H1 (cell line): ENCODE data around the gene ADCY2.

Experiments
- CTCF ChIP-seq, 3 experiments: IDR thresholded peaks; 1 replicate in 2 of 3; 2 replicates in 1 of 3; pipeline versions ENCODE4 v1.5.1 to v1.6.1; 2011; ENCODE audit warnings: low read length in 3 of 3, mild to moderate bottlenecking in 3 of 3, inconsistent platforms in 2 of 3, low read depth in 1 of 3, moderate library complexity in 1 of 3; ENCODE audit not compliant: insufficient read depth in 1 of 3; ENCODE audit errors: control extremely low read depth in 1 of 3
- EZH2 ChIP-seq: fragments of 200-600 bp; sonication (generic); IDR thresholded peaks from 2 replicates; pipeline ENCODE4 v1.7.1; 2012; ENCODE audit warnings: low read depth, mild to moderate bottlenecking, moderate library complexity, low read length, inconsistent platforms; ENCODE audit not compliant: severe bottlenecking
- MAX ChIP-seq: IDR thresholded peaks from 2 replicates; pipeline ENCODE4 v1.6.1; 2012; ENCODE audit warnings: inconsistent platforms
- POLR2A ChIP-seq, 2 experiments: IDR thresholded peaks; 1 replicate in 1 of 2; 2 replicates in 1 of 2; pipeline ENCODE4 v1.6.1; 2011; ENCODE audit warnings: low read depth in 2 of 2, low read length in 2 of 2, mild to moderate bottlenecking in 2 of 2; ENCODE audit errors: control extremely low read depth in 1 of 2
- RAD21 ChIP-seq, 2 experiments: IDR thresholded peaks in 1 of 2; conservative IDR thresholded peaks in 1 of 2; 2 replicates each; pipeline ENCODE4 v1.6.1; 2011; ENCODE audit warnings: low read depth in 2 of 2, low read length in 2 of 2, improper control_type of control experiment in 1 of 2, inconsistent platforms in 1 of 2, mild to moderate bottlenecking in 1 of 2, moderate library complexity in 1 of 2
- RNF2 ChIP-seq: fragments of 200-900, 300-1000 bp; sonication (generic); IDR thresholded peaks from 2 replicates; pipeline ENCODE4 v1.7.1; 2016; ENCODE audit warnings: borderline replicate concordance, low read depth, mild to moderate bottlenecking, antibody characterized with exemption, low read length; ENCODE audit not compliant: poor library complexity, severe bottlenecking; ENCODE audit errors: missing control alignments
- SP2 ChIP-seq: IDR thresholded peaks from 2 replicates; pipeline ENCODE4 v1.6.1; 2012; ENCODE audit warnings: mild to moderate bottlenecking, low read length, inconsistent platforms

- no peak for TF ChIP-seq SP2
- 0 out of 4 replicates have a peak, but pooled peaks of 1 of the 3 experiments have one; percentile 8 for TF ChIP-seq CTCF (IDR thresholded peaks at IDR 0.05; ENCODE audit: control extremely low read depth in 1 of 3, insufficient read depth in 1 of 3, low read depth in 1 of 3, low read length in 3 of 3)
- TF ChIP-seq MAX = no peak
- TF ChIP-seq POLR2A (IDR thresholded peaks at IDR 0.05; ENCODE audit: control extremely low read depth in 1 of 2, low read depth in 2 of 2, low read length in 2 of 2) = no peak
- TF ChIP-seq RNF2 = no peak
- peak in 1 of 2 experiments; percentile 12; a peak in 1 of 4 replicates for TF ChIP-seq RAD21 (IDR thresholded peaks at IDR 0.05 in 1 of 2, conservative IDR thresholded peaks at IDR 0.05 in 1 of 2; ENCODE audit: low read depth in 2 of 2, low read length in 2 of 2)
- no peak for TF ChIP-seq EZH2
Measured at GRCh38 chr5:7589800-7590199, 193.9 kb downstream of the ADCY2 start.
